Measurements from ENCODE around the gene TKTL2. TPM values are rescaled to one million over a fixed set of nuclear protein-coding genes. Genes with fewer than 3 reads are reported as not detected.

TKTL2 gene
- total RNA-seq, 1 experiment from 2014 or later, result not detected

DNA sequence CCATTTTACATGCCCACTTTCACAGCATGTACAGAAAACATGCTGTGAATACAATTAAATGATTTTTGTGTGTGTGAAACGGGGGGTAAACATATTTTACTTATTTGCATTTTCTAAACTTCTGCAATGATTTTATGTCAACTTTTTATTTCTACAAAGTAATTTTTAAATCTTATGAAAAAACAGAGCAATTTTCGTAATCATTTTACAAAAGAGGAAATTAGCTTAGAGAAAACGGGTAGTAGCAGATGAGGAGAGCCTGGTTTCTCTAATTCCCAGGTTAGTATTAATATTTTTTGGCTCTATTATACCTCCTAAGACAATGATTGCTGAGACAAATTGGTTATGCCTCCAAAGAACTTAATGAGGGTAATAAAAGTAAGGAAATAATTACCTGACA is 3.2 kb downstream of the TKTL2 start:
- DNase-seq (ENCODE audit: low read depth, low spot score) (no peak), ATAC-seq (no peak)
- Histone ChIP-seq H3K9me3 (ENCODE audit: control insufficient read depth, insufficient read depth, low read depth, low read length) (no peaks in the 10 kb centered on the region), H3K4me3 (ENCODE audit: low read depth in 2 of 2, low read length in 2 of 2) (no peak overlapping the region), H3K27ac (ENCODE audit: low read length) (no peak overlapping the region), H3K4me1 (ENCODE audit: control insufficient read depth, insufficient read depth, low read length) (no peaks in the 10 kb centered on the region), H3K27me3 (ENCODE audit: control insufficient read depth, insufficient read depth, low read length) (no peaks in the 10 kb centered on the region), H3K36me3 (ENCODE audit: control insufficient read depth, insufficient read depth, low read length) (no peaks in the 10 kb centered on the region)
- in situ Hi-C loops (cut with HindIII; ENCODE audit: low pct_unique_long_range_greater_than_20kb, low sequenced_read_pairs) (no loop called here), intact Hi-C loops (cut with micrococcal nuclease; ENCODE audit: unreplicated experiment) (no loop called here)
- BruUV-seq (replicated peaks), result no TSS peak
- POLR2A ChIA-PET, result no interaction called here
- CTCF ChIA-PET, result no interaction called here
- TF ChIP-seq, protein P1, sequence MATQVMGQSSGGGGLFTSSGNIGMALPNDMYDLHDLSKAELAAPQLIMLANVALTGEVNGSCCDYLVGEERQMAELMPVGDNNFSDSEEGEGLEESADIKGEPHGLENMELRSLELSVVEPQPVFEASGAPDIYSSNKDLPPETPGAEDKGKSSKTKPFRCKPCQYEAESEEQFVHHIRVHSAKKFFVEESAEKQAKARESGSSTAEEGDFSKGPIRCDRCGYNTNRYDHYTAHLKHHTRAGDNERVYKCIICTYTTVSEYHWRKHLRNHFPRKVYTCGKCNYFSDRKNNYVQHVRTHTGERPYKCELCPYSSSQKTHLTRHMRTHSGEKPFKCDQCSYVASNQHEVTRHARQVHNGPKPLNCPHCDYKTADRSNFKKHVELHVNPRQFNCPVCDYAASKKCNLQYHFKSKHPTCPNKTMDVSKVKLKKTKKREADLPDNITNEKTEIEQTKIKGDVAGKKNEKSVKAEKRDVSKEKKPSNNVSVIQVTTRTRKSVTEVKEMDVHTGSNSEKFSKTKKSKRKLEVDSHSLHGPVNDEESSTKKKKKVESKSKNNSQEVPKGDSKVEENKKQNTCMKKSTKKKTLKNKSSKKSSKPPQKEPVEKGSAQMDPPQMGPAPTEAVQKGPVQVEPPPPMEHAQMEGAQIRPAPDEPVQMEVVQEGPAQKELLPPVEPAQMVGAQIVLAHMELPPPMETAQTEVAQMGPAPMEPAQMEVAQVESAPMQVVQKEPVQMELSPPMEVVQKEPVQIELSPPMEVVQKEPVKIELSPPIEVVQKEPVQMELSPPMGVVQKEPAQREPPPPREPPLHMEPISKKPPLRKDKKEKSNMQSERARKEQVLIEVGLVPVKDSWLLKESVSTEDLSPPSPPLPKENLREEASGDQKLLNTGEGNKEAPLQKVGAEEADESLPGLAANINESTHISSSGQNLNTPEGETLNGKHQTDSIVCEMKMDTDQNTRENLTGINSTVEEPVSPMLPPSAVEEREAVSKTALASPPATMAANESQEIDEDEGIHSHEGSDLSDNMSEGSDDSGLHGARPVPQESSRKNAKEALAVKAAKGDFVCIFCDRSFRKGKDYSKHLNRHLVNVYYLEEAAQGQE (IDR thresholded peaks at IDR 0.05; ENCODE audit: insufficient read depth in 1 of 2, low read depth in 2 of 2, low read length in 1 of 2), result no peak
- TF ChIP-seq TCF7L2 (IDR thresholded peaks at IDR 0.05; ENCODE audit: low read depth, low read length) (no peak), POLR2AphosphoS5 (IDR thresholded peaks at IDR 0.05; ENCODE audit: low read depth, low read length) (no peak), SIN3A (IDR thresholded peaks at IDR 0.05; ENCODE audit: borderline replicate concordance, insufficient read depth, low read depth, low read length) (no peak)
- TF ChIP-seq, protein P2, sequence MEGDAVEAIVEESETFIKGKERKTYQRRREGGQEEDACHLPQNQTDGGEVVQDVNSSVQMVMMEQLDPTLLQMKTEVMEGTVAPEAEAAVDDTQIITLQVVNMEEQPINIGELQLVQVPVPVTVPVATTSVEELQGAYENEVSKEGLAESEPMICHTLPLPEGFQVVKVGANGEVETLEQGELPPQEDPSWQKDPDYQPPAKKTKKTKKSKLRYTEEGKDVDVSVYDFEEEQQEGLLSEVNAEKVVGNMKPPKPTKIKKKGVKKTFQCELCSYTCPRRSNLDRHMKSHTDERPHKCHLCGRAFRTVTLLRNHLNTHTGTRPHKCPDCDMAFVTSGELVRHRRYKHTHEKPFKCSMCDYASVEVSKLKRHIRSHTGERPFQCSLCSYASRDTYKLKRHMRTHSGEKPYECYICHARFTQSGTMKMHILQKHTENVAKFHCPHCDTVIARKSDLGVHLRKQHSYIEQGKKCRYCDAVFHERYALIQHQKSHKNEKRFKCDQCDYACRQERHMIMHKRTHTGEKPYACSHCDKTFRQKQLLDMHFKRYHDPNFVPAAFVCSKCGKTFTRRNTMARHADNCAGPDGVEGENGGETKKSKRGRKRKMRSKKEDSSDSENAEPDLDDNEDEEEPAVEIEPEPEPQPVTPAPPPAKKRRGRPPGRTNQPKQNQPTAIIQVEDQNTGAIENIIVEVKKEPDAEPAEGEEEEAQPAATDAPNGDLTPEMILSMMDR (IDR thresholded peaks at IDR 0.05), result no peak

DNA sequence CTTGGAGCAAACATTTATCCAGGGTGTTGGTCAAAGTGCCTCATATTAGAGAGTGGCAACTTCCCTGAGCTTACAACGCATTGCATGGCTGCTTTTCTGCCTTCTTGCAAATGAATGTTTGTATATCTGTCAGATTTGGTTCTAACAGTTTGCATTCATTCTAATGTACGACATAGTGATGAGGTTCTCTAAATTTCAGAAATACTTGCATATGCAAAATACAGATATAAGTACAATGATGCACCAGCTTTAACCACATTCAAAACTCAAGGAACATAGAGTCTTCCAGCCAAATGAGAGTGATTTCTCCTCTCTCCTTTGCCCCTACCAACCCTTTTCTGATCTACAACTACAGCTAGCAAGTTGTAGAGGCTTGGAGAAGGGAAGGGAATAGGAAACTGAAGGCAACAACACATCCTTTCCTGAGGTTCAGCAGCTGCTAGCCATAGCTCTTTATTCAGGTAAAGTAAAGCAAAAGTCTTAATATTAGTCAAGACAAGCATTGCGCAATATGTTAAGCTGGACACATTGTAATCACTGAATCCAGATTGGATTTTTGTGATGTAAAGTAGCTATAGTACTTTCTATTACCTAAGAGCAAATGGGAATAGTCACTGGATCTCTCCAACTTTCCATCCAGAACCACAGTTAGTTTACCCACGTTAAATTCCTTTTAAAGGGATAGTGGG is 6.3 kb downstream of the TKTL2 start:
- TF ChIP-seq, protein P2 (IDR thresholded peaks at IDR 0.05), result no peak
- TF ChIP-seq, protein P1 (IDR thresholded peaks at IDR 0.05; ENCODE audit: insufficient read depth in 1 of 2, low read depth in 2 of 2, low read length in 1 of 2), result no peak
- TF ChIP-seq SIN3A (IDR thresholded peaks at IDR 0.05; ENCODE audit: borderline replicate concordance, insufficient read depth, low read depth, low read length), result no peak
- TF ChIP-seq TCF7L2 (IDR thresholded peaks at IDR 0.05; ENCODE audit: low read depth, low read length), result no peak
- no peak for TF ChIP-seq POLR2AphosphoS5 (IDR thresholded peaks at IDR 0.05; ENCODE audit: low read depth, low read length)
- Histone ChIP-seq H3K36me3 (ENCODE audit: control insufficient read depth, insufficient read depth, low read length) (no peaks in the 10 kb centered on the region), H3K4me3 (ENCODE audit: low read depth in 2 of 2, low read length in 2 of 2) (no peak overlapping the region), H3K27me3 (ENCODE audit: control insufficient read depth, insufficient read depth, low read length) (no peaks in the 10 kb centered on the region), H3K4me1 (ENCODE audit: control insufficient read depth, insufficient read depth, low read length) (no peaks in the 10 kb centered on the region), H3K9me3 (ENCODE audit: control insufficient read depth, insufficient read depth, low read depth, low read length) (no peaks in the 10 kb centered on the region), H3K27ac (ENCODE audit: low read length) (no peak overlapping the region)
- in situ Hi-C loops (cut with HindIII; ENCODE audit: low pct_unique_long_range_greater_than_20kb, low sequenced_read_pairs) (no loop called here), intact Hi-C loops (cut with micrococcal nuclease; ENCODE audit: unreplicated experiment) (no loop called here)
- no TSS peak for BruUV-seq (replicated peaks)
- POLR2A ChIA-PET, result no interaction called here
- DNase-seq (ENCODE audit: low read depth, low spot score) (no peak), ATAC-seq (no peak)
- CTCF ChIA-PET, result no interaction called here

Data from Panc1 (cell line).